Measurements from ENCODE around the gene BCAS3.

BCAS3 gene

DNA sequence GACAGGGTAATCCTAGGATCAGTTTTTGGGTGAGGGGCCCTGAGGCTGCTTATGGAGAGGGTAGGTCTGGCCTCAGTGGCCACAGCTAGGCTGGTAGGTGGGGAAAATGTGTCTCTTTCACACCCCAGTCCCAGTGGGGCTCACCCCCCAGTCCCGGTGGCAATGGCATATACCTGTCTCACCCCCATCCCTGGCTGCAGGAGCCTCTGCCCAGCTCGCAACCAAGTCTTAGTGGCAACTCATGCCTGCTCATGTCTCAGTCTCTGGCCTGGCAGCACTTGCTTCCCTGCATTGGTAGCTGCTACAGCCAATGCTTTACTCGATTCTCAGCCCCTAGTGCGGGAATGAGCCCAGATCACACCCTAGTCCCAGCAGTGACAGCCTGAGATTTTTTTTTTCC, 221.5 kb downstream of the BCAS3 start:
- TF ChIP-seq TCF12 (IDR thresholded peaks at IDR 0.05; ENCODE audit: low read depth): no peak
- no peak for TF ChIP-seq TAF1 (IDR thresholded peaks at IDR 0.05; ENCODE audit: low read depth)
- no peak for TF ChIP-seq EP300 (IDR thresholded peaks at IDR 0.05; ENCODE audit: borderline replicate concordance)
- TF ChIP-seq EGR1 (IDR thresholded peaks at IDR 0.05): no peak
- TF ChIP-seq TEAD4 (IDR thresholded peaks at IDR 0.05): no peak
- no peak for TF ChIP-seq CEBPB (IDR thresholded peaks at IDR 0.05)
- TF ChIP-seq, protein P1, sequence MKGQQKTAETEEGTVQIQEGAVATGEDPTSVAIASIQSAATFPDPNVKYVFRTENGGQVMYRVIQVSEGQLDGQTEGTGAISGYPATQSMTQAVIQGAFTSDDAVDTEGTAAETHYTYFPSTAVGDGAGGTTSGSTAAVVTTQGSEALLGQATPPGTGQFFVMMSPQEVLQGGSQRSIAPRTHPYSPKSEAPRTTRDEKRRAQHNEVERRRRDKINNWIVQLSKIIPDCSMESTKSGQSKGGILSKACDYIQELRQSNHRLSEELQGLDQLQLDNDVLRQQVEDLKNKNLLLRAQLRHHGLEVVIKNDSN (IDR thresholded peaks at IDR 0.05): no peak
- no peak for TF ChIP-seq YY1 (IDR thresholded peaks at IDR 0.05; ENCODE audit: low read depth)
- TF ChIP-seq ZBTB7A (IDR thresholded peaks at IDR 0.05; ENCODE audit: low read depth): no peak
- no peak for TF ChIP-seq FOXM1 (IDR thresholded peaks at IDR 0.05; ENCODE audit: borderline replicate concordance, low read depth)
- TF ChIP-seq, protein P2, sequence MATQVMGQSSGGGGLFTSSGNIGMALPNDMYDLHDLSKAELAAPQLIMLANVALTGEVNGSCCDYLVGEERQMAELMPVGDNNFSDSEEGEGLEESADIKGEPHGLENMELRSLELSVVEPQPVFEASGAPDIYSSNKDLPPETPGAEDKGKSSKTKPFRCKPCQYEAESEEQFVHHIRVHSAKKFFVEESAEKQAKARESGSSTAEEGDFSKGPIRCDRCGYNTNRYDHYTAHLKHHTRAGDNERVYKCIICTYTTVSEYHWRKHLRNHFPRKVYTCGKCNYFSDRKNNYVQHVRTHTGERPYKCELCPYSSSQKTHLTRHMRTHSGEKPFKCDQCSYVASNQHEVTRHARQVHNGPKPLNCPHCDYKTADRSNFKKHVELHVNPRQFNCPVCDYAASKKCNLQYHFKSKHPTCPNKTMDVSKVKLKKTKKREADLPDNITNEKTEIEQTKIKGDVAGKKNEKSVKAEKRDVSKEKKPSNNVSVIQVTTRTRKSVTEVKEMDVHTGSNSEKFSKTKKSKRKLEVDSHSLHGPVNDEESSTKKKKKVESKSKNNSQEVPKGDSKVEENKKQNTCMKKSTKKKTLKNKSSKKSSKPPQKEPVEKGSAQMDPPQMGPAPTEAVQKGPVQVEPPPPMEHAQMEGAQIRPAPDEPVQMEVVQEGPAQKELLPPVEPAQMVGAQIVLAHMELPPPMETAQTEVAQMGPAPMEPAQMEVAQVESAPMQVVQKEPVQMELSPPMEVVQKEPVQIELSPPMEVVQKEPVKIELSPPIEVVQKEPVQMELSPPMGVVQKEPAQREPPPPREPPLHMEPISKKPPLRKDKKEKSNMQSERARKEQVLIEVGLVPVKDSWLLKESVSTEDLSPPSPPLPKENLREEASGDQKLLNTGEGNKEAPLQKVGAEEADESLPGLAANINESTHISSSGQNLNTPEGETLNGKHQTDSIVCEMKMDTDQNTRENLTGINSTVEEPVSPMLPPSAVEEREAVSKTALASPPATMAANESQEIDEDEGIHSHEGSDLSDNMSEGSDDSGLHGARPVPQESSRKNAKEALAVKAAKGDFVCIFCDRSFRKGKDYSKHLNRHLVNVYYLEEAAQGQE (IDR thresholded peaks at IDR 0.05; ENCODE audit: low read depth): no peak
- no peak for TF ChIP-seq RAD21 (IDR thresholded peaks at IDR 0.05; ENCODE audit: low read depth)
- no peak for TF ChIP-seq CREB1 (IDR thresholded peaks at IDR 0.05; ENCODE audit: low read depth)
- no peak for TF ChIP-seq NFIC (IDR thresholded peaks at IDR 0.05)
- TF ChIP-seq, protein P3, sequence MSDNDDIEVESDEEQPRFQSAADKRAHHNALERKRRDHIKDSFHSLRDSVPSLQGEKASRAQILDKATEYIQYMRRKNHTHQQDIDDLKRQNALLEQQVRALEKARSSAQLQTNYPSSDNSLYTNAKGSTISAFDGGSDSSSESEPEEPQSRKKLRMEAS (IDR thresholded peaks at IDR 0.05): no peak

DNA sequence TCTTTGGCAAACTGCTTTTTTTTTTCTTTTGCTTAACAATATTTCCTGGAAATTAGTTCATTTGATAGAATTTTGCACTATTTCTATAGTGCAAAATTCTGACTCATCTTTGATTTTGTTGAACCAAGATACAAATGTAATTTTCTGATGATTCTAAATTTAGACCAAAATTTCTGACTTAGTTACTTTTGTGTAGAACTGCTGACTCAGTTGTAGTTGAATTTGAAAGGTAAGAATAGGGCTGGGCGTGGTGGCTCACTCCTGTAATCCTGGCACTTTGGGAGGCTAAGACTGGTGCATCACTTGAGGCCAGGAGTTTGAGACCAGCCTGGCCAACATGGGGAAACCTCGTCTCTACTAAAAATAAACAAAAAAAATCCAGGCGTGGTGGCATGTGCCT, 223.0 kb downstream of the BCAS3 start:
- TF ChIP-seq RAD21 (IDR thresholded peaks at IDR 0.05; ENCODE audit: low read depth): no peak
- TF ChIP-seq ZBTB7A (IDR thresholded peaks at IDR 0.05; ENCODE audit: low read depth): no peak
- TF ChIP-seq, protein P2 (IDR thresholded peaks at IDR 0.05; ENCODE audit: low read depth): no peak
- no peak for TF ChIP-seq CEBPB (IDR thresholded peaks at IDR 0.05)
- TF ChIP-seq, protein P3 (IDR thresholded peaks at IDR 0.05): no peak
- no peak for TF ChIP-seq TAF1 (IDR thresholded peaks at IDR 0.05; ENCODE audit: low read depth)

DNA sequence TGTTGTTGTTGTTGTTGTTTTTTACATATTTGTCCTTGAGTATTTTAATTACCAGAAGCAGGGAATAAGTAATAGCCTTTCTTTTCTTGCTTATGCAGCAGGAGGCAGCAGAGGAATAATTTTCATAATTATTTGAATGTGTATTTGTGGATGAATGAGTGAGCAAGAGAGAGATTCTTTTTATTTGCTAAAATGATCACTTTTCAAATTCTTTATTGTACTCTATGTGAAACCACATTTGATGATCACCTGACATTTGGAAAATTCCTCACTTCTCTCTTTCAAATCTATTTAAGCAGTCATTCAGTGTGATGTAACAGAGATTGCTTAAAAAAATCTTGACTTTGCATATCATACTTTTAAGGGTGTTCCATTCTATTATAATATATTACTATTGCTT, 223.6 kb downstream of the BCAS3 start:
- TF ChIP-seq EGR1 (IDR thresholded peaks at IDR 0.05): no peak
- TF ChIP-seq TAF1 (IDR thresholded peaks at IDR 0.05; ENCODE audit: low read depth): no peak
- TF ChIP-seq ZBTB7A (IDR thresholded peaks at IDR 0.05; ENCODE audit: low read depth): no peak
- TF ChIP-seq NFIC (IDR thresholded peaks at IDR 0.05): no peak
- TF ChIP-seq YY1 (IDR thresholded peaks at IDR 0.05; ENCODE audit: low read depth): no peak
- TF ChIP-seq, protein P3 (IDR thresholded peaks at IDR 0.05): no peak
- TF ChIP-seq TCF12 (IDR thresholded peaks at IDR 0.05; ENCODE audit: low read depth): no peak
- no peak for TF ChIP-seq CEBPB (IDR thresholded peaks at IDR 0.05)

DNA sequence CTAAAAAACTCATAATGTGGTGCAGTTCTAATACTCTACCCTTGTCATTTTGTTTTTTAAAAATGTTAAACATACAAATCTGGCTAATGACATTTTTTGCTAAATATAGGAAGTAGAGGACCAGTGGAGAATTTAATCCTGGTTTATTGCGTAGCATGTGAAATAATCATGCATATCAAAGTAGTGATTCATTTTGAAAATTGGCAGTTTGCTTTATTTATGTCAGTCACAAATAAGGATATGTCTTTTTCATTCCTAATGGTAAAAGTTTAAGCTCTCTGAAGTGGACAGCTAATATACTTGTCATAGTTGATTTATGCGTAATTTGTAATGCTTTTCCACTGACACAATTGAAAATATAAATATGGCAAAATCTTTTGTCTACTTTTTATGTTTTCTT, 224.2 kb downstream of the BCAS3 start:
- TF ChIP-seq EGR1 (IDR thresholded peaks at IDR 0.05): no peak
- no peak for TF ChIP-seq YY1 (IDR thresholded peaks at IDR 0.05; ENCODE audit: low read depth)

DNA sequence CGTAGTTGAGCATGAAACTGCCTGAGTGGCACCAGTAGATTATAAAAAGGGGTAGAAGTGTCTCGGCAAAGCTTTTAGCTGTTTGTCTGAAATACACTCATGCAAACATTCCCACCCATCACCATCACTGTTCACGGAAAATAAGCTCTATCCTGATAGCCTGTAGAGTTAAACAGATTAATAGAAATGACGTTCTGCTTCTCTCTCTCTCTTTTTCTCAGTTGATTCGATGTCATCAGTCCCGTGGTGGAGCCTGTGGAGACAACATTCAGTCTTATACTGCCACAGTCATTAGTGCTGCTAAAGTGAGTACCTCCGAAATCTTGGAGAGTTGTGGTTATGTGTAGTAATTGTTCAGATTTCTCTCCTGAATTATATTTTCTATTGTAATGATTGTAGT, 224.7 kb downstream of the BCAS3 start:
- TF ChIP-seq ZBTB7A (IDR thresholded peaks at IDR 0.05; ENCODE audit: low read depth) (no peak), CREB1 (IDR thresholded peaks at IDR 0.05; ENCODE audit: low read depth) (no peak), RAD21 (IDR thresholded peaks at IDR 0.05; ENCODE audit: low read depth) (no peak), CEBPB (IDR thresholded peaks at IDR 0.05) (no peak), EGR1 (IDR thresholded peaks at IDR 0.05) (no peak), YY1 (IDR thresholded peaks at IDR 0.05; ENCODE audit: low read depth) (no peak), TCF12 (IDR thresholded peaks at IDR 0.05; ENCODE audit: low read depth) (no peak), NFIC (IDR thresholded peaks at IDR 0.05) (no peak), TAF1 (IDR thresholded peaks at IDR 0.05; ENCODE audit: low read depth) (no peak), EP300 (IDR thresholded peaks at IDR 0.05; ENCODE audit: borderline replicate concordance) (no peak), FOXM1 (IDR thresholded peaks at IDR 0.05; ENCODE audit: borderline replicate concordance, low read depth) (no peak), TEAD4 (IDR thresholded peaks at IDR 0.05) (no peak)
- TF ChIP-seq, protein P3 (IDR thresholded peaks at IDR 0.05): no peak
- TF ChIP-seq, protein P1 (IDR thresholded peaks at IDR 0.05): no peak
- TF ChIP-seq, protein P2 (IDR thresholded peaks at IDR 0.05; ENCODE audit: low read depth): no peak

Data from Ishikawa (cell line).